Hepatocyte (in vitro differentiated cells): ENCODE data around the gene ZNF785. TPM values are rescaled to one million over a fixed set of nuclear protein-coding genes. Genes with fewer than 3 reads are reported as not detected.
"Not testable (repeated sequence)": the region's sequence is repeated elsewhere in the genome, so short reads cannot be mapped to it uniquely, and the experiment has no call there.

ENCODE experiments used
- DNase-seq: peaks from one replicate; pipeline ENCODE4 v3.0.0-alpha.2; 2016; ENCODE audit warnings: low spot score
- H2AFZ ChIP-seq: fragments of 200-600 bp; sonication (generic); 2 replicates; pipeline ENCODE4 v1.6.0; 2016; ENCODE audit warnings: antibody characterized with exemption, mild to moderate bottlenecking
- H3K27ac ChIP-seq: fragments of 200-600 bp; sonication (generic); 2 replicates; pipeline ENCODE4 v1.5.1; 2016; ENCODE audit warnings: mild to moderate bottlenecking
- H3K27me3 ChIP-seq: fragments of 200-600 bp; sonication (generic); 2 replicates; pipeline ENCODE4 v1.6.1; 2016
- H3K36me3 ChIP-seq: fragments of 200-600 bp; sonication (generic); replicated peaks from 2 replicates; pipeline ENCODE4 v1.5.1; 2016; ENCODE audit warnings: low read depth; ENCODE audit not compliant: insufficient read depth
- H3K4me1 ChIP-seq: fragments of 200-600 bp; sonication (generic); 2 replicates; pipeline ENCODE4 v1.5.1; 2016; ENCODE audit warnings: mild to moderate bottlenecking, moderate library complexity; ENCODE audit not compliant: insufficient read depth
- H3K4me2 ChIP-seq: fragments of 200-600 bp; sonication (generic); 2 replicates; pipeline ENCODE4 v1.6.0; 2016
- H3K4me3 ChIP-seq: fragments of 200-600 bp; sonication (generic); 2 replicates; pipeline ENCODE4 v1.5.1; 2016; ENCODE audit warnings: mild to moderate bottlenecking
- H3K79me2 ChIP-seq: fragments of 200-600 bp; sonication (generic); 2 replicates; pipeline ENCODE4 v1.6.0; 2017; ENCODE audit warnings: mild to moderate bottlenecking
- H3K9me2 ChIP-seq: fragments of 200-600 bp; sonication (generic); replicated peaks from 2 replicates; pipeline ENCODE4 v1.6.0; 2017; ENCODE audit warnings: mild to moderate bottlenecking; ENCODE audit not compliant: insufficient read depth
- H3K9me3 ChIP-seq: fragments of 200-600 bp; sonication (generic); 2 replicates; pipeline ENCODE4 v1.5.1; 2016; ENCODE audit warnings: low read depth, mild to moderate bottlenecking
- H4K20me1 ChIP-seq: fragments of 200-600 bp; sonication (generic); 2 replicates; pipeline ENCODE4 v1.6.0; 2016; ENCODE audit warnings: mild to moderate bottlenecking; ENCODE audit not compliant: insufficient read depth, poor library complexity, severe bottlenecking
- EZH2 ChIP-seq: fragments of 200-600 bp; sonication (generic); IDR thresholded peaks from 2 replicates; pipeline ENCODE4 v1.6.1; 2016; ENCODE audit warnings: antibody characterized with exemption, mild to moderate bottlenecking, borderline replicate concordance
- EZH2phosphoT487 ChIP-seq: fragments of 200-600 bp; sonication (generic); IDR thresholded peaks from one replicate; pipeline ENCODE4 v1.6.1; 2018; ENCODE audit warnings: antibody characterized with exemption, mild to moderate bottlenecking, low read depth, moderate library complexity; ENCODE audit not compliant: unreplicated experiment, severe bottlenecking
- WGBS: methylation state at CpG from one replicate; pipeline ENCODE4 v1.1.6; 2016; ENCODE audit warnings: low lambda C conversion rate; ENCODE audit errors: missing lambda C conversion rate; 5-methylcytosine and 5-hydroxymethylcytosine counted together
- polyA plus RNA-seq: library from polyadenylated mRNA; unstranded; fragments of >200 nt; fragmentation: Nextera tagmentation; extraction: Ambion mirVana; gene quantifications from 2 replicates; pipeline ENCODE4 v1.2.1, GENCODE V29; 2016
- total RNA-seq: library from RNA; depleted of rRNA; stranded (reverse); fragments of >200 nt; gene quantifications from 2 replicates; pipeline ENCODE4 v1.2.3, GENCODE V29; 2014
- TF ChIP-seq, protein P1 (sequence below): fragments of 200-600 bp; sonication (generic); IDR thresholded peaks from 2 replicates; pipeline ENCODE4 v1.5.1; 2016; ENCODE audit warnings: antibody characterized with exemption, mild to moderate bottlenecking; ENCODE audit not compliant: poor library complexity

The ZNF785 gene
- 10.8 and 11.7 TPM in 2 replicates for total RNA-seq
- polyA plus RNA-seq, result 7.3 and 10.0 TPM in 2 replicates

GRCh38 chr16:30585400-30586191 lies at the start of gene ZNF785:
Gene ZNF785, minus strand, starts transcription at chr16:30585697. Its CDS starts 86 bp downstream, at chr16:30585611.
- WGBS, result 5% methylated on average over 49 of the region's 50 CpGs
- peak within 1 kb of the TSS; percentile 88 for H3K27ac ChIP-seq
- TF ChIP-seq, protein P1, sequence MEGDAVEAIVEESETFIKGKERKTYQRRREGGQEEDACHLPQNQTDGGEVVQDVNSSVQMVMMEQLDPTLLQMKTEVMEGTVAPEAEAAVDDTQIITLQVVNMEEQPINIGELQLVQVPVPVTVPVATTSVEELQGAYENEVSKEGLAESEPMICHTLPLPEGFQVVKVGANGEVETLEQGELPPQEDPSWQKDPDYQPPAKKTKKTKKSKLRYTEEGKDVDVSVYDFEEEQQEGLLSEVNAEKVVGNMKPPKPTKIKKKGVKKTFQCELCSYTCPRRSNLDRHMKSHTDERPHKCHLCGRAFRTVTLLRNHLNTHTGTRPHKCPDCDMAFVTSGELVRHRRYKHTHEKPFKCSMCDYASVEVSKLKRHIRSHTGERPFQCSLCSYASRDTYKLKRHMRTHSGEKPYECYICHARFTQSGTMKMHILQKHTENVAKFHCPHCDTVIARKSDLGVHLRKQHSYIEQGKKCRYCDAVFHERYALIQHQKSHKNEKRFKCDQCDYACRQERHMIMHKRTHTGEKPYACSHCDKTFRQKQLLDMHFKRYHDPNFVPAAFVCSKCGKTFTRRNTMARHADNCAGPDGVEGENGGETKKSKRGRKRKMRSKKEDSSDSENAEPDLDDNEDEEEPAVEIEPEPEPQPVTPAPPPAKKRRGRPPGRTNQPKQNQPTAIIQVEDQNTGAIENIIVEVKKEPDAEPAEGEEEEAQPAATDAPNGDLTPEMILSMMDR, result no peak
- TF ChIP-seq EZH2 (no peak), EZH2phosphoT487 (no peak)

GRCh38 chr16:30633526-30633925 lies 48.0 kb upstream of the ZNF785 start:
- peaks cover 9% of the 10 kb centered on the region for H3K79me2 ChIP-seq
- no peaks in the 10 kb centered on the region for H4K20me1 ChIP-seq
- H3K27ac ChIP-seq, result peak overlapping the region; percentile 88
- H3K4me1 ChIP-seq, result peaks cover 5% of the 10 kb centered on the region
- WGBS, result 89% methylated on average over 17 of the region's 17 CpGs
- no peaks in the 10 kb centered on the region for H3K27me3 ChIP-seq
- no peaks in the 10 kb centered on the region for H3K36me3 ChIP-seq
- H3K9me3 ChIP-seq, result no peaks in the 10 kb centered on the region
- no peaks in the 10 kb centered on the region for H3K9me2 ChIP-seq
- H2AFZ ChIP-seq, result peak overlapping the region; percentile 84
- DNase-seq, result no peak
- peak overlapping the region; percentile 9 for H3K4me3 ChIP-seq
- H3K4me2 ChIP-seq, result peak overlapping the region; percentile 80
- TF ChIP-seq EZH2phosphoT487 (no peak), EZH2 (no peak)
- TF ChIP-seq, protein P1, result no peak

More at GRCh38 chr16:30585400-30586191, at the start of gene ZNF785:
- H3K4me2 ChIP-seq, result peak within 1 kb of the TSS; percentile 88
- H3K36me3 ChIP-seq, result no peaks in the 10 kb centered on the region
- H4K20me1 ChIP-seq, result no peaks in the 10 kb centered on the region
- H3K27me3 ChIP-seq, result no peaks in the 10 kb centered on the region
- H2AFZ ChIP-seq, result peak within 1 kb of the TSS; percentile 63
- peaks cover 7% of the 10 kb centered on the region for H3K4me1 ChIP-seq
- H3K4me3 ChIP-seq, result peak within 1 kb of the TSS; percentile 50
- peak; percentile 97 for DNase-seq
- peaks cover 42% of the 10 kb centered on the region for H3K79me2 ChIP-seq
- no peaks in the 10 kb centered on the region for H3K9me3 ChIP-seq
- H3K9me2 ChIP-seq, result no peaks in the 10 kb centered on the region

DNA sequence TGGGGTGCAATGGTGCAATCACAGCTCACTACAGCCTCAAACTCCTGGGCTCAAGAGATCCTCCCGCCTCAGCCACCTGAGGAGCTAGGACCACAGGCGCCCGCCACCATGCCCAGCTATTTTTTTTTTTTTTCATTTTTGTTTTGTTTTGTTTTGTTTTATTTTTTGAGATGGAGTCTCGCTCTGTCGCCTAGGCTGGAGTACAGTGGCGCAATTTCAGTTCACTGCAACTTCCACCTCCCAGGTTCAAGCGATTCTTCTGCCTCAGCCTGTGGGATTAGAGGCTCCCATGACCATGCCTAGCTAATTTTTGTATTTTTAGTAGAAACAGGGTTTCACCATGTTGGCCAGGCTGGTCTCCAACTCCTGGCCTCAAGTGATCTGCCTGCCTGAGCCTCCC lies 47.0 kb upstream of the ZNF785 start:
- H3K9me2 ChIP-seq, H4K20me1 ChIP-seq, H3K9me3 ChIP-seq, H2AFZ ChIP-seq, H3K27ac ChIP-seq, H3K27me3 ChIP-seq, H3K4me1 ChIP-seq, H3K36me3 ChIP-seq, H3K4me2 ChIP-seq, DNase-seq, H3K79me2 ChIP-seq, H3K4me3 ChIP-seq: not testable (repeated sequence)
- 100% methylated on average over 7 of the region's 7 CpGs for WGBS

GRCh38 chr16:30628628-30629540 lies 43.4 kb upstream of the ZNF785 start:
- H3K27ac ChIP-seq, result no peak overlapping the region
- TF ChIP-seq, protein P1, result peak; percentile 78
- TF ChIP-seq EZH2, result no peak
- TF ChIP-seq EZH2phosphoT487, result no peak
- peak; percentile 85 for DNase-seq
- no peaks in the 10 kb centered on the region for H3K27me3 ChIP-seq
- H3K9me2 ChIP-seq, result no peaks in the 10 kb centered on the region
- 51% methylated on average over 18 of the region's 18 CpGs for WGBS
- no peak overlapping the region for H3K4me3 ChIP-seq
- H4K20me1 ChIP-seq, result no peaks in the 10 kb centered on the region
- no peaks in the 10 kb centered on the region for H3K9me3 ChIP-seq
- H2AFZ ChIP-seq, result peak overlapping the region; percentile 82
- H3K4me1 ChIP-seq, result no peaks in the 10 kb centered on the region
- no peaks in the 10 kb centered on the region for H3K79me2 ChIP-seq
- H3K4me2 ChIP-seq, result peak overlapping the region; percentile 59
- H3K36me3 ChIP-seq, result no peaks in the 10 kb centered on the region
